ENCODE results near the gene STS.

STS gene, protein sequence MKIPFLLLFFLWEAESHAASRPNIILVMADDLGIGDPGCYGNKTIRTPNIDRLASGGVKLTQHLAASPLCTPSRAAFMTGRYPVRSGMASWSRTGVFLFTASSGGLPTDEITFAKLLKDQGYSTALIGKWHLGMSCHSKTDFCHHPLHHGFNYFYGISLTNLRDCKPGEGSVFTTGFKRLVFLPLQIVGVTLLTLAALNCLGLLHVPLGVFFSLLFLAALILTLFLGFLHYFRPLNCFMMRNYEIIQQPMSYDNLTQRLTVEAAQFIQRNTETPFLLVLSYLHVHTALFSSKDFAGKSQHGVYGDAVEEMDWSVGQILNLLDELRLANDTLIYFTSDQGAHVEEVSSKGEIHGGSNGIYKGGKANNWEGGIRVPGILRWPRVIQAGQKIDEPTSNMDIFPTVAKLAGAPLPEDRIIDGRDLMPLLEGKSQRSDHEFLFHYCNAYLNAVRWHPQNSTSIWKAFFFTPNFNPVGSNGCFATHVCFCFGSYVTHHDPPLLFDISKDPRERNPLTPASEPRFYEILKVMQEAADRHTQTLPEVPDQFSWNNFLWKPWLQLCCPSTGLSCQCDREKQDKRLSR

DNA sequence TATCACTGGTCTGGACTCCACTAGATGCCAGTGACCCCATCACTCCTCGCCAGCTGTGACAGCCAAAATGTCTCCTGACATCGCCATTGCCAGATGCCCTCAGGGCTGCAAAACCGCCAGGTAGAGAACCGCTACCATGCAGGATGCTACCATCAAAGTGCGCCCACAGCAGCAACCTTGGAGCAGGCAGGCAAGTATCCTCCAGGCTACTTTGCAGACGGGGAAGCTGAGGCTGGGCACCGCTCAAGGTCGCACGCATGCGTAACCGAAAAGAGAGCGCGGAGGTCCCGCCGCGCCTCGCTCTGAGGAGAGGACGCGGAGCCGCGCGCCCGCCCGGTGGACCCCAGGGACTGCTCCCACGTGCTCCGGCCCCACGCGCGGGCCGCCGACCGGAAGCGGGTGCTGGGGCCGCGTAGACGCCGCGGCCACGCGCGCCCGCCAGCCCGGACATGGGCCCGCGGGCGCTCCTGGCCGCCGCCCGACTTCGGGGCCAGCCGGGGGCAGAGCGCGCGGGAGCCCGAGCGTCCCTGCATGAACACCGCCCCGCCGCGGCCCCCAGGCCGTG, at the start of gene STS:
STS (plus strand) TSS at position 300 of the 565 bp plus-strand sequence. CDS start 105,488 bp downstream, outside the sequence.
- DNase-seq (ENCODE audit: low read depth) = peak; percentile 4

DNA sequence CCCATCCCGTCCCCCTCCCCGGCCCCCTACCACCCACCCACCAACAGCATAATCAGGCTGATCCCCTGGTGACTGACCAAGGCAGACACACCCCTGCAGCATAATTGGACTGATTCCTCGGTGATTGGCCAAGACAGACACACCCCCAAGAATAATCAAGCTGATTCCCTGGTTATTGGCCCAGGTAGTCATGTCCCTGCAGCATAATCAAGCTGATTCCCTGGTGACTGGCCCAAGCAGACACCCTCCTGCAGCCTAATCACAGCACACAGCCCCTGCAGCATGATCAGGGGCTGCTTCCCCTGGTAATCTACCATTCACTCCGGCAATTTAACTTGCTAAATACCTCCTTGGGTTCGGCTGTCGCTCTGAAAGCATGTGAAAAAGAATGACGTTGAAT, 47.5 kb upstream of the STS start:
- DNase-seq (ENCODE audit: low read depth) = no peak

DNA sequence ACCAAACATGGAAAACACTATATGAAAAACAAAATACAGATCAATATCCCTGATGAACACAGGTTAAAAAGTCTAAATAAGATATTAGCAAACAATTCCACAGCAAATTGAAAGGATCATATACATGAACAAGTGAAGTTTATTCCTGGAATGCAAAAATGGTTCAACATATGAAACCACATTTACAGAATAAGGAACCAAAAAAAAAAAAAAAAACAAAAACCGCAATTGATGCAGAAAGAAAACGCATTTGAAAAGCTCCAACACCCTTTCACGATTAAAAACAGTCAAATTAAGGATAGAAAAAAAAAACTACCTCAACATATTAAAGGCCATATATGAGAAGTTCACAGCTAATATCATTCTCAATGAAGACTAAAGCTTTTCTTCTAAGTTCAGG, 45.4 kb upstream of the STS start:
- DNase-seq (ENCODE audit: low read depth) = no peak

- DNase-seq (ENCODE audit: low read depth) = no peak
Observed at GRCh38 chrX:7106649-7107048, 40.9 kb upstream of the STS start.

- DNase-seq (ENCODE audit: low read depth) = no peak
Observed at GRCh38 chrX:7108030-7108429, 39.5 kb upstream of the STS start.

- no peak for DNase-seq (ENCODE audit: low read depth)
Observed at GRCh38 chrX:7109049-7109531, 38.4 kb upstream of the STS start.

- DNase-seq (ENCODE audit: low read depth) = no peak
Observed at GRCh38 chrX:7109838-7110793, 37.4 kb upstream of the STS start.

DNA sequence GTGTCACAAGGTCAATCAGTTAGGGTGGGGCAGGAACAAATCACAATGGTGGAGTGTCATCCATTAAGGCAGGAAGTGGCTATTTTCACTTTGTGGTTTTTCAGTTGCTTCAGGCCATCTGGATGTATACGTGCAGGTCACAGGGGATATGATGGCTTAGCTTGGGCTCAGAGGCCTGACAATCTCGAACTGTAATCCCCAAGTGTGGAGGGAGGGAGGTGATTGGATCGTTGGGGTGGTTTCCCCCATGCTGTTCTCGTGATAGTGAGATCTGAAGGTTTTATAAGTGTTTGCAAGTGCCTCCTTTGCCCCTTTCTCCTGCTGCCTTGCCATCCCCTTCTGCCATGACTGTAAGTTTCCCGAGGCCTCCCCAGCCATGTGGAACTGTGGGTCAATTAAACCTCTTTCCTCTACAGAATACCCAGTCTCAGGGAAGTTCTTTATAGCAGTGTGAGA, 36.7 kb upstream of the STS start:
- no peak for DNase-seq (ENCODE audit: low read depth)

DNA sequence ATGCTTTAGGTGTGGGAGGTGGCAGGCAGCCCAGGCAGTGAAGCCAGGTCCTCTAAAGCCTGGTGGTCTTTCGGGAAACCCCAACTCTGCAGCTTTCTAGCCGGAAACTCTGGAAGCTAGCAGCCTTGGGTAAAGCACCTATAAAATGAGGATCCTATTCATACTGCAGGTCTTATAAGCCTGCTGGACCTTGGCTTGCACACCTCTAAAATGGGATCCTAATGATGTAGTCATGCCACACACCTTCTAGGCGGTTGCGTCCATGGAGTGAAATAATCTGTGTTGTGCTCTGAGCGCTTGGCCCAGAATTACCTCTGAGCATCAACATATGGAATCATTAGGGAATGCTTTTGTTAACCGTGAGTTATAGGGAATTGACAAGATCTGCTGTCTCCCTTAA, 36.0 kb upstream of the STS start:
- DNase-seq (ENCODE audit: low read depth) = no peak

- DNase-seq (ENCODE audit: low read depth) = no peak
Observed at GRCh38 chrX:7112071-7112470, 35.4 kb upstream of the STS start.

- no peak for DNase-seq (ENCODE audit: low read depth)
Observed at GRCh38 chrX:7115557-7115956, 32.0 kb upstream of the STS start.

- DNase-seq (ENCODE audit: low read depth) = no peak
Observed at GRCh38 chrX:7116081-7116480, 31.4 kb upstream of the STS start.

GRCh38 chrX:7117587-7117986, 29.9 kb upstream of the STS start:
- no peak for DNase-seq (ENCODE audit: low read depth)

- DNase-seq (ENCODE audit: low read depth) = no peak
Observed at GRCh38 chrX:7119950-7120877, 27.3 kb upstream of the STS start.

DNA sequence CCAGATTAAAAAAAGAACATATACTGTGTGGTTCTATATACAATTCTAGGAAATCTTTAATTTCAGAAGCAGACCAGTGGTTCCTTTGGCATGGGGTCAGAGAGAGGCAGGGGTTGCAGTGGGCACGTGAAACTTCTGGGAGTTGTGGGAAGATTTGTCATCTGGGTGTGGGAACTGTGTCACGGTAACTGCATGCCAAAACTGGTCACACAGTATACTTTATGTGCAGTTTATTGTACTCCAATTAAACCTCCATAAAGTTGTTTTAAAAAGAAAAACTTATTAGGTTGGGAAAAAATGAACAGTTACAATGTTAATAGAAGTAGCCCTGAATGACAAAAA, 26.7 kb upstream of the STS start:
- no peak for DNase-seq (ENCODE audit: low read depth)

DNA sequence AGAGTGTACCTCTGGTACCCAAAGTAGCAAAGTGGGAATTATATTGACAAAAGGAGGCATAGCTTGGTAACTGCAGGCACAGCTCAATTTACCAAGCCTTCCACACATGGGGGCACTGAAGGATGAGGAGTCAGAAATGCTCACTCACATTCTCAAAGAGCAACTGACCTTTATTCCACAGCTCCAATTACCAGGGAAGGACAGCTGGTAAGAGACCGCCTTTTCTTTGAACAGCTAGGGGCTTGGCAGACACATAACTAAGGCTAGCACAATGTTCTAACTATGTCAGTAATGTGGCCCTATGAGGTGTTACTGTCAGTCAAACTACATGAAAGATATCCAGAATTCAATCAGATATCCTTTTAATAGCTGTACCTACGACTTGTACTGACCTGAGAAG, 20.5 kb upstream of the STS start:
- DNase-seq (ENCODE audit: low read depth) = no peak

- no peak for DNase-seq (ENCODE audit: low read depth)
Observed at GRCh38 chrX:7131621-7132020, 15.9 kb upstream of the STS start.

- no peak for DNase-seq (ENCODE audit: low read depth)
Observed at GRCh38 chrX:7132335-7133049, 15.0 kb upstream of the STS start.

DNA sequence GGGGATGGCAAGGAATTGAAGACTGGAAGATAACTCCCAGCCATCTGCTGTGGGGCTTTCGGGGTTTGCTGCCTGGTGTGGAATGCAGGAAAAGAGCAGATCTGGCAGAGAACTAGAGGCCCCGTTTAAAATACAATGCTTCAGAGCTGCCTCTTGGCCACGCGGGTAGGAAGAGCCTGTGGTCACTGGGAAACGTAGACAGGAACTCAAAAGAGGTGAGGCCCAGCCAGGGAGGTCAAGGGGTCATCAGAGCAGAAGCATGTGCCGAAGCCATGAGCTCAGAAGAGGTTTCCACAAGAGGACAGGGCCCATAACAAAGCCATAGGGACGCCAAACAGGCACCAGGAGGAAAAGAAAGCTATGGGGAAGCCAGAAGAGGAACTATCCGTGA, 14.5 kb upstream of the STS start:
- DNase-seq (ENCODE audit: low read depth) = no peak

GRCh38 chrX:7134981-7135380, 12.5 kb upstream of the STS start:
- DNase-seq (ENCODE audit: low read depth) = no peak

All from activated T-cell treated with anti-CD3 and anti-CD28 coated beads for 1 hour (primary cell).